H1 (cell line): ENCODE measurements around the gene UBE2I. TPM values are rescaled to one million over a fixed set of nuclear protein-coding genes. Genes with fewer than 3 reads are reported as not detected.

Source experiments
- CTCF ChIA-PET: fragments of 300-600 bp; sonication (Branson Sonifier 250); formaldehyde crosslinking; loops from one replicate; lab custom pipeline; 2021; ENCODE audit not compliant: partially characterized antibody; lab: Charles Lee
- POLR2A ChIA-PET: fragments of 300-600 bp; sonication (Branson Sonifier 250); formaldehyde crosslinking; loops from one replicate; lab custom pipeline; 2021; ENCODE audit warnings: inconsistent platforms; ENCODE audit not compliant: partially characterized antibody; lab: Charles Lee
- DNase-seq, 2 experiments: peaks; one replicate each; pipeline versions ENCODE4 v3.0.0 to v3.0.0-alpha.2; 2010 to 2022; ENCODE audit warnings: low spot score in 2 of 2, low read depth in 1 of 2, mixed read lengths in 1 of 2
- FAIRE-seq: peaks from 2 replicates; lab custom pipeline; 2011; peaks lifted over from hg19 to GRCh38; lab: Jason Lieb, UNC
- H2AFZ ChIP-seq: 2 replicates; pipeline ENCODE4 v1.8.1; 2012; ENCODE audit warnings: low read length, inconsistent platforms
- H2AK5ac ChIP-seq: 2 replicates; pipeline ENCODE4 v1.6.1; 2013; ENCODE audit warnings: low read depth, low read length
- H2BK120ac ChIP-seq: replicated peaks from 2 replicates; pipeline ENCODE3; 2013; ENCODE audit warnings: low read depth, low read length, inconsistent platforms
- H2BK12ac ChIP-seq: 2 replicates; pipeline ENCODE4 v1.6.1; 2013; ENCODE audit warnings: low read depth, low read length
- H2BK15ac ChIP-seq: 2 replicates; pipeline ENCODE4 v1.6.1; 2013; ENCODE audit warnings: low read length
- H2BK20ac ChIP-seq: 2 replicates; pipeline ENCODE4 v1.6.1; 2013; ENCODE audit warnings: low read length
- H2BK5ac ChIP-seq: 2 replicates; pipeline ENCODE4 v1.6.1; 2013; ENCODE audit warnings: low read depth, low read length
- H3K14ac ChIP-seq: 2 replicates; pipeline ENCODE4 v1.6.1; 2013; ENCODE audit warnings: inconsistent platforms; ENCODE audit not compliant: insufficient read length
- H3K18ac ChIP-seq: 2 replicates; pipeline ENCODE4 v1.6.1; 2013; ENCODE audit warnings: low read length; ENCODE audit errors: extremely low read depth
- H3K23ac ChIP-seq: 2 replicates; pipeline ENCODE4 v1.6.1; 2013; ENCODE audit warnings: inconsistent platforms; ENCODE audit not compliant: insufficient read length
- H3K23me2 ChIP-seq: 2 replicates; pipeline ENCODE4 v1.6.1; 2013; ENCODE audit warnings: low read depth, low read length
- H3K27ac ChIP-seq: 2 replicates; pipeline ENCODE4 v1.6.1; 2011; ENCODE audit warnings: low read depth, low read length, inconsistent platforms
- H3K27me3 ChIP-seq, 4 experiments: replicated peaks in 1 of 4; 1 replicate in 1 of 4; 2 replicates in 3 of 4; pipeline versions ENCODE4 v1.6.1 to v1.8.1; 2011 to 2013; ENCODE audit warnings: low read length in 3 of 4, mild to moderate bottlenecking in 3 of 4, inconsistent platforms in 2 of 4, mixed read lengths in 2 of 4, moderate library complexity in 1 of 4; ENCODE audit not compliant: control insufficient read depth in 3 of 4, insufficient read depth in 3 of 4; ENCODE audit errors: extremely low read depth in 1 of 4
- H3K36me3 ChIP-seq, 4 experiments: 2 replicates each; pipeline versions ENCODE4 v1.6.1 to v1.8.1; 2011 to 2013; ENCODE audit warnings: mild to moderate bottlenecking in 4 of 4, low read length in 3 of 4, moderate library complexity in 2 of 4, control low read depth in 1 of 4, inconsistent platforms in 1 of 4; ENCODE audit not compliant: insufficient read depth in 4 of 4, control insufficient read depth in 2 of 4
- H3K4ac ChIP-seq: replicated peaks from 2 replicates; pipeline ENCODE3; 2013; ENCODE audit warnings: low read length, low read depth, mixed read lengths, inconsistent platforms; ENCODE audit not compliant: insufficient read length
- H3K4me1 ChIP-seq, 4 experiments: replicated peaks in 1 of 4; 1 replicate in 1 of 4; 2 replicates in 3 of 4; pipeline versions ENCODE4 v1.6.1 to v1.8.1; 2011 to 2013; ENCODE audit warnings: low read length in 3 of 4, inconsistent platforms in 2 of 4, mixed read lengths in 1 of 4; ENCODE audit not compliant: insufficient read depth in 4 of 4, control insufficient read depth in 3 of 4
- H3K4me2 ChIP-seq, 2 experiments: 2 replicates each; pipeline versions ENCODE4 v1.6.1 to v1.8.1; 2011 to 2013; ENCODE audit warnings: low read depth in 2 of 2, low read length in 2 of 2, control low read depth in 1 of 2, inconsistent platforms in 1 of 2, mild to moderate bottlenecking in 1 of 2; ENCODE audit not compliant: insufficient read depth in 1 of 2
- H3K4me3 ChIP-seq, 4 experiments: fragments of 200-600, 300-600 bp in 1 of 4; sonication (generic), shearing (Covaris generic), sonication (Bioruptor Twin) in 1 of 4; 2 replicates each; pipeline versions ENCODE4 v1.5.1 to v1.8.1; 2011 to 2016; ENCODE audit warnings: low read length in 4 of 4, low read depth in 3 of 4, control low read depth in 2 of 4, inconsistent platforms in 2 of 4, mild to moderate bottlenecking in 2 of 4, mixed read lengths in 1 of 4, moderate library complexity in 1 of 4; ENCODE audit not compliant: insufficient read depth in 2 of 4; ENCODE audit errors: extremely low read depth in 1 of 4
- H3K56ac ChIP-seq: replicated peaks from 2 replicates; pipeline ENCODE3; 2013; ENCODE audit warnings: low read depth, mild to moderate bottlenecking, mixed read lengths, low read length, inconsistent platforms; ENCODE audit not compliant: insufficient read length
- H3K79me1 ChIP-seq: 2 replicates; pipeline ENCODE4 v1.6.1; 2013; ENCODE audit warnings: low read depth, low read length, control low read depth
- H3K79me2 ChIP-seq, 2 experiments: 2 replicates each; pipeline versions ENCODE4 v1.6.1 to v1.8.1; 2012 to 2013; ENCODE audit warnings: low read length in 2 of 2, mild to moderate bottlenecking in 2 of 2, inconsistent platforms in 1 of 2; ENCODE audit not compliant: insufficient read depth in 2 of 2, control insufficient read depth in 1 of 2
- H3K9ac ChIP-seq, 4 experiments: replicated peaks in 1 of 4; 1 replicate in 1 of 4; 2 replicates in 3 of 4; pipeline versions ENCODE4 v1.6.1 to v1.8.1; 2011 to 2013; ENCODE audit warnings: low read depth in 3 of 4, low read length in 3 of 4, control low read depth in 2 of 4, mild to moderate bottlenecking in 2 of 4, moderate library complexity in 2 of 4, inconsistent platforms in 1 of 4; ENCODE audit errors: extremely low read depth in 1 of 4
- H3K9me3 ChIP-seq, 2 experiments: 2 replicates each; pipeline versions ENCODE4 v1.6.1 to v1.8.1; 2012 to 2013; ENCODE audit warnings: mild to moderate bottlenecking in 2 of 2, moderate library complexity in 2 of 2, control low read depth in 1 of 2, inconsistent platforms in 1 of 2, low read depth in 1 of 2, low read length in 1 of 2, mixed read lengths in 1 of 2; ENCODE audit not compliant: insufficient read depth in 2 of 2
- H4K20me1 ChIP-seq, 2 experiments: replicated peaks in 1 of 2; 2 replicates each; pipeline versions ENCODE3 to v1.8.1; 2011 to 2013; ENCODE audit warnings: inconsistent platforms in 2 of 2, low read length in 2 of 2, mild to moderate bottlenecking in 1 of 2; ENCODE audit not compliant: insufficient read depth in 2 of 2, control insufficient read depth in 1 of 2
- H4K5ac ChIP-seq: 2 replicates; pipeline ENCODE4 v1.6.1; 2013; ENCODE audit warnings: low read length, low read depth, mixed read lengths, inconsistent platforms; ENCODE audit not compliant: insufficient read length
- H4K8ac ChIP-seq: 2 replicates; pipeline ENCODE4 v1.8.0; 2013; ENCODE audit warnings: mild to moderate bottlenecking, moderate library complexity, low read length, inconsistent platforms; ENCODE audit not compliant: insufficient read depth; ENCODE audit errors: extremely low read depth
- H4K91ac ChIP-seq: replicated peaks from 2 replicates; pipeline ENCODE3; 2013; ENCODE audit warnings: low read length, mixed read lengths, inconsistent platforms; ENCODE audit not compliant: insufficient read length
- CHD2 ChIP-seq: IDR thresholded peaks from 2 replicates; pipeline ENCODE4 v1.6.1; 2012; ENCODE audit warnings: low read length, improper control_type of control experiment
- E2F6 ChIP-seq: IDR thresholded peaks from 2 replicates; pipeline ENCODE4 v1.6.1; 2012; ENCODE audit warnings: inconsistent platforms
- KDM4A ChIP-seq: IDR thresholded peaks from one replicate; pipeline ENCODE4 v1.7.1; 2012; ENCODE audit warnings: low read depth, mild to moderate bottlenecking, moderate library complexity, low read length, inconsistent platforms; ENCODE audit not compliant: severe bottlenecking
- TAF7 ChIP-seq: optimal IDR thresholded peaks from 2 replicates; pipeline ENCODE3; 2011; ENCODE audit warnings: low read depth, mild to moderate bottlenecking, inconsistent platforms, low read length, moderate library complexity, borderline replicate concordance
- YY1 ChIP-seq: IDR thresholded peaks from 2 replicates; pipeline ENCODE4 v1.6.1; 2011; ENCODE audit warnings: low read depth, mild to moderate bottlenecking, low read length
- WGBS, 2 experiments: shearing (Covaris generic) in 1 of 2; methylation state at CpG; one replicate each; pipeline versions ENCODE4 v1.1.6 to v1.1.7; 2013 to 2015; ENCODE audit warnings: low lambda C conversion rate in 2 of 2, mixed read lengths in 2 of 2, inconsistent platforms in 1 of 2, low coverage in 1 of 2, missing lambda C conversion rate in 1 of 2; ENCODE audit not compliant: insufficient replicate concordance in 2 of 2, insufficient coverage in 1 of 2, insufficient read length in 1 of 2; ENCODE audit errors: extremely low coverage in 1 of 2, missing lambda C conversion rate in 1 of 2; 5-methylcytosine and 5-hydroxymethylcytosine counted together
- long read RNA-seq, 2 experiments: library from RNA in 1 of 2; library from capped mRNA in 1 of 2; stranded (forward); transcript quantifications; one replicate each; pipeline ENCODE4 v2.0.0, GENCODE V29; 2021; ENCODE audit warnings: inconsistent platforms in 1 of 2
- polyA minus RNA-seq, 3 experiments: library from RNA; depleted of rRNA, polyadenylated mRNA; stranded (reverse); fragments of >200 nt; gene quantifications; 1 replicate in 2 of 3; 2 replicates in 1 of 3; pipeline ENCODE4 v1.2.3, GENCODE V29; 2011
- polyA plus RNA-seq, 7 experiments: library from polyadenylated mRNA; depleted of rRNA in 3 of 7; stranded (reverse) in 5 of 7; unstranded in 2 of 7; fragments of >200 nt in 5 of 7; fragments of 200-250 nt in 2 of 7; gene quantifications; 1 replicate in 5 of 7; 2 replicates in 1 of 7; 4 replicates in 1 of 7; pipeline versions ENCODE4 v1.2.1 to v1.2.3, GENCODE V29; 2011 to 2013; ENCODE audit warnings: missing spikeins in 2 of 7, mixed read lengths in 2 of 7
- total RNA-seq: library from RNA; stranded (reverse); fragmentation: NEBNext Ultra II Directional; extraction: Animal tissue kit (Norgen Biotek cat#: 25700); gene quantifications from 2 replicates; pipeline ENCODE4 v1.2.1, GENCODE V29; 2021

Gene UBE2I
- 268 and 272 TPM in 2 replicates for total RNA-seq
- 148 and 162 TPM in 2 replicates for polyA plus RNA-seq (2011; rRNA removed)
- polyA plus RNA-seq (2011; cell fraction: cytosol; rRNA removed) = 142 TPM
- 143 TPM for polyA plus RNA-seq (2011; cell fraction: nucleus; rRNA removed)
- polyA plus RNA-seq (2012, experiment 1 of 2) = 186 to 197 TPM (median 190 TPM) in 4 replicates
- polyA plus RNA-seq (2012, experiment 2 of 2) = 278 TPM
- polyA plus RNA-seq (2013, experiment 1 of 2) = 202 TPM
- 204 TPM for polyA plus RNA-seq (2013, experiment 2 of 2)
- 87.2 and 89.0 TPM in 2 replicates for polyA minus RNA-seq (2011; rRNA and poly(A)+ RNA removed)
- 84.7 TPM for polyA minus RNA-seq (2011; cell fraction: cytosol; rRNA and poly(A)+ RNA removed)
- polyA minus RNA-seq (2011; cell fraction: nucleus; rRNA and poly(A)+ RNA removed) = 99.4 TPM
- long read RNA-seq, experiment 1, transcript UBE2I-203 (7 exons, 2,976 nt) = major isoform, 258 of 415 reads
- long read RNA-seq, experiment 1, transcript UBE2I-219 (3 exons, 498 nt) = minor isoform, 15 of 415 reads
- long read RNA-seq, experiment 1, transcript UBE2I-201 (7 exons, 2,832 nt) = minor isoform, 8 of 415 reads
- long read RNA-seq, experiment 1, transcript UBE2I-202 (7 exons, 3,253 nt) = minor isoform, 7 of 415 reads
- long read RNA-seq, experiment 1, partial matches to known transcripts = 70 of 415 reads
- long read RNA-seq, experiment 1, other reads (novel, unspliced or antisense) = 46 of 415 reads
- long read RNA-seq, experiment 2, transcript UBE2I-201 (7 exons, 2,832 nt) = minor isoform, 13 of 190 reads
- long read RNA-seq, experiment 2, transcript UBE2I-202 (7 exons, 3,253 nt) = minor isoform, 20 of 190 reads
- long read RNA-seq, experiment 2, transcript UBE2I-203 (7 exons, 2,976 nt) = major isoform, 64 of 190 reads
- long read RNA-seq, experiment 2, partial matches to known transcripts = 88 of 190 reads
- long read RNA-seq, experiment 2, other reads (novel, unspliced or antisense) = 5 of 190 reads

DNA sequence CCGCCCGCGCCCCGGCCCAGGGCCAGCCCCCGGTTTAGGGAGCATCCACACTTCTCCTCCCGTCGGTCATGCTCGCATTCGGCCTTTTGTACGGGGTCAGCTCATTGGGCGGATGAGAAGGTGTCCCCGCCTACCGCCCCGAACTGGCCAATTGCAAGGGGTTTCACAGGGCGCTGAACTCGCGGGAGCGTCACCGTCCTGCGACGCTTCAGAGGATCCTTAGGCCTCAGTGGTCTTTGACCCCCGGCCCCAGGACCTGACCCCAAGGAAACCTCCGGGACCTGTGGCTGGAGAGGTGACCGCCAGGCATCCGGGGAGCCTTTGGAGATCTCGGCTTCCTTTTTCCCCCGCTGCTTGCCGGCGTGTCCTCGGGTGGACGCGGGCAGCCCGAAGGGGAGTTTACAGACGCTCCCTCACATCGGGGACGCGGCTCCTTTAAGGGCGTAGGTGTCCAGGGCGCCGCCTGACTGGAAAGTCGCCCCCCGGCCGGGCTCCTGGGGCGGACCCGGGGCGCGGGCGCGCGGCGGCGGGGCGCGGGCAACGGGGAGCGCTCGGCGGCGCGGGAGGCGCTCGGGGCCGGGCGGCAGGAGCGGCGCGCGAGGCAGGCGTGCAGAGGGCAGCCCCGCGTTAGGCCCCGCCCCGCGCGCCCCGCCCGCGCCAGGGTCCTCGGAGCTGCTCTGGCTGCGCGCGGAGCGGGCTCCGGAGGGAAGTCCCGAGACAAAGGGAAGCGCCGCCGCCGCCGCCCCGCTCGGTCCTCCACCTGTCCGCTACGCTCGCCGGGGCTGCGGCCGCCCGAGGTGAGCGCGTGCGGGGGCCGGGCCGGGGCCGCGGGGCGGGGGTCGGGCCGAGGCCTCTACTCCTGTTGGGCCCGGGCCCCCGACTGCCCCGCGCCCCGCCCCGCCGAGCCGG is at the start of gene UBE2I:
Gene UBE2I, plus strand, starts transcription at position 660 of the 909 bp plus-strand sequence. CDS start 4,395 bp downstream, outside the sequence.
- peaks cover 0 to 14% (median 3%) of the 10 kb centered on the region in 4 experiments; a peak in 5 of 8 replicates for H3K36me3 ChIP-seq
- H4K91ac ChIP-seq = peak within 1 kb of the TSS; percentile 92
- H3K79me2 ChIP-seq = peaks cover 36 to 47% of the 10 kb centered on the region in 2 experiments
- 1% methylated on average over 35 of the region's 117 CpGs; no CpG with 5 or more reads in 1 of the 2 experiments for WGBS, 2 experiments
- H3K9me3 ChIP-seq = no peaks in the 10 kb centered on the region
- H2BK12ac ChIP-seq = peak within 1 kb of the TSS; percentile 97
- peak within 1 kb of the TSS; percentile 93 for H4K5ac ChIP-seq
- peak within 1 kb of the TSS; percentile 63 for H3K4ac ChIP-seq
- H2BK120ac ChIP-seq = no peak within 1 kb of the TSS
- no peak within 1 kb of the TSS for H2BK15ac ChIP-seq
- ChIA-PET CTCF (interaction anchor here (1.2 kb wide), 1 partner anchor 19 kb away, joined by 3 read pairs; no protein-coding TSS in a partner anchor), POLR2A (interaction anchor here (0.6 to 11.4 kb wide), 14 partner anchors 9 to 461 kb away, joined by 3 to 106 read pairs (median 4); no protein-coding TSS in a partner anchor)
- H3K4me3 ChIP-seq = peak within 1 kb of the TSS; percentile 89 to 98 (median 96)
- peak within 1 kb of the TSS; percentile 96 to 99 for H3K4me2 ChIP-seq
- peak within 1 kb of the TSS; percentile 86; the same call in 1 of the 2 replicates for H2AK5ac ChIP-seq
- peak within 1 kb of the TSS; percentile 100 for H3K27ac ChIP-seq
- H3K27me3 ChIP-seq = no peaks in the 10 kb centered on the region
- H3K14ac ChIP-seq = no peak within 1 kb of the TSS
- peaks cover 0 to 13% (median 6%) of the 10 kb centered on the region in 4 experiments; a peak in 6 of 7 replicates for H3K4me1 ChIP-seq
- H3K56ac ChIP-seq = peak within 1 kb of the TSS; percentile 97
- H4K20me1 ChIP-seq = peaks cover 38 to 39% of the 10 kb centered on the region in 2 experiments
- no peak within 1 kb of the TSS for H3K23ac ChIP-seq
- H2AFZ ChIP-seq = peak within 1 kb of the TSS; percentile 100
- peaks cover 3% of the 10 kb centered on the region; the same call in 1 of the 2 replicates for H3K79me1 ChIP-seq
- H3K9ac ChIP-seq = peak within 1 kb of the TSS; percentile 97 to 100 (median 100)
- no peak within 1 kb of the TSS for H2BK20ac ChIP-seq
- peak; percentile 87 to 99 for DNase-seq
- peaks cover 22% of the 10 kb centered on the region for H3K23me2 ChIP-seq
- H4K8ac ChIP-seq = peak within 1 kb of the TSS; percentile 100
- H3K18ac ChIP-seq = peak within 1 kb of the TSS; percentile 98
- H2BK5ac ChIP-seq = peak within 1 kb of the TSS; percentile 97
- FAIRE-seq = peak; percentile 78
- TF ChIP-seq KDM4A (peak; percentile 64), E2F6 (no peak), TAF7 (no peak), YY1 (no peak), CHD2 (peak; percentile 78)
